Tibial nerve (tissue), 4 donors: ENCODE measurements around the gene OVOL2. TPM values are rescaled to one million over a fixed set of nuclear protein-coding genes. Genes with fewer than 3 reads are reported as not detected.
"Not testable (repeated sequence)": the region's sequence is repeated elsewhere in the genome, so short reads cannot be mapped to it uniquely, and the experiment has no call there.

Experiments
- DNase-seq, 2 donors: peaks; one replicate each; pipeline ENCODE4 v3.0.0-alpha.2; 2019; ENCODE audit warnings: low spot score in 2 of 2
- H3K27ac ChIP-seq, 4 donors: fragments of 200-600 bp; sonication (generic) in 3 of 4; one replicate each; pipeline ENCODE4 v1.5.1; 2017 to 2019; ENCODE audit warnings: mild to moderate bottlenecking in 1 of 4
- H3K27me3 ChIP-seq, 2 donors: fragments of 200-600 bp; sonication (generic) in 1 of 2; one replicate each; pipeline versions ENCODE4 v1.5.1 to v1.6.0; 2017 to 2019
- H3K36me3 ChIP-seq, 3 donors: fragments of 200-600 bp; sonication (generic); one replicate each; pipeline ENCODE4 v1.5.1; 2018 to 2019
- H3K4me1 ChIP-seq, 4 donors: fragments of 200-600 bp; sonication (generic) in 3 of 4; one replicate each; pipeline ENCODE4 v1.5.1; 2017 to 2019
- H3K4me3 ChIP-seq, 4 donors: fragments of 200-600 bp; sonication (generic) in 3 of 4; one replicate each; pipeline ENCODE4 v1.5.1; 2017 to 2019; ENCODE audit warnings: mild to moderate bottlenecking in 1 of 4, moderate library complexity in 1 of 4
- H3K9me3 ChIP-seq, 4 donors: fragments of 200-600 bp; sonication (generic) in 3 of 4; one replicate each; pipeline ENCODE4 v1.5.1; 2017 to 2019
- CTCF ChIP-seq, 5 experiments: fragments of 200-600 bp in 3 of 5; fragments of 450-650 bp in 2 of 5; sonication (generic) in 3 of 5; IDR thresholded peaks; one replicate each; pipeline ENCODE4 v1.5.1; 2016 to 2019; ENCODE audit warnings: antibody characterized with exemption in 5 of 5, mild to moderate bottlenecking in 3 of 5, moderate library complexity in 2 of 5
- EP300 ChIP-seq, 2 donors: sonication (generic); formaldehyde crosslinking; IDR thresholded peaks; one replicate each; pipeline ENCODE4 v1.6.1; 2017; ENCODE audit warnings: antibody characterized with exemption in 2 of 2, mild to moderate bottlenecking in 1 of 2
- POLR2A ChIP-seq, 2 donors: fragments of 450-650 bp; IDR thresholded peaks; one replicate each; pipeline ENCODE4 v1.6.1; 2017; ENCODE audit warnings: antibody characterized with exemption in 2 of 2, mild to moderate bottlenecking in 2 of 2, moderate library complexity in 2 of 2
- WGBS, 2 donors: methylation state at CpG; one replicate each; pipeline ENCODE4 v1.1.5; 2018; 5-methylcytosine and 5-hydroxymethylcytosine counted together
- total RNA-seq, 4 donors: library from RNA; depleted of rRNA; stranded (reverse); fragments of >200 nt; gene quantifications; one replicate each; pipeline ENCODE4 v1.1.0, GENCODE V29; 2016

Gene OVOL2
- total RNA-seq, 4 donors from 2014 or later: not detected

- TF ChIP-seq EP300 (IDR thresholded peaks at IDR 0.05): no peak
- no peak for TF ChIP-seq POLR2A (IDR thresholded peaks at IDR 0.05)
- no peak for TF ChIP-seq CTCF (IDR thresholded peaks at IDR 0.05)
- Histone ChIP-seq H3K4me3 (no peak overlapping the region), H3K4me1 (no peaks in the 10 kb centered on the region), H3K9me3 (no peaks in the 10 kb centered on the region), H3K36me3 (no peaks in the 10 kb centered on the region), H3K27ac (no peak overlapping the region), H3K27me3 (no peaks in the 10 kb centered on the region)
- DNase-seq: no peak
- WGBS, 2 donors: 58 to 60% methylated on average over 6 of the region's 6 CpGs
These were observed 29.3 kb upstream of the OVOL2 start for GRCh38 chr20:18087054-18087453.

GRCh38 chr20:18080836-18081235 is 23.1 kb upstream of the OVOL2 start:
- H3K36me3 ChIP-seq, H3K27ac ChIP-seq, H3K27me3 ChIP-seq, H3K4me3 ChIP-seq, H3K4me1 ChIP-seq, H3K9me3 ChIP-seq, DNase-seq: not testable (repeated sequence)
- 94 to 95% methylated on average over 9 of the region's 9 CpGs for WGBS, 2 donors

GRCh38 chr20:18079756-18080353 is 22.1 kb upstream of the OVOL2 start:
- H3K27ac ChIP-seq: no peak overlapping the region
- H3K4me1 ChIP-seq: no peaks in the 10 kb centered on the region
- H3K9me3 ChIP-seq: no peaks in the 10 kb centered on the region
- H3K4me3 ChIP-seq: no peak overlapping the region
- no peak for DNase-seq
- no peaks in the 10 kb centered on the region for H3K27me3 ChIP-seq
- 86 to 88% methylated on average over 10 of the region's 10 CpGs for WGBS, 2 donors
- H3K36me3 ChIP-seq: no peaks in the 10 kb centered on the region
- no peak for TF ChIP-seq POLR2A (IDR thresholded peaks at IDR 0.05)
- TF ChIP-seq EP300 (IDR thresholded peaks at IDR 0.05): no peak
- no peak for TF ChIP-seq CTCF (IDR thresholded peaks at IDR 0.05)

GRCh38 chr20:18077157-18077556 is 19.4 kb upstream of the OVOL2 start:
- H3K4me3 ChIP-seq: no peak overlapping the region
- H3K27ac ChIP-seq: no peak overlapping the region
- H3K4me1 ChIP-seq: no peaks in the 10 kb centered on the region
- DNase-seq: no peak
- no peaks in the 10 kb centered on the region for H3K9me3 ChIP-seq
- TF ChIP-seq EP300 (IDR thresholded peaks at IDR 0.05) (no peak), POLR2A (IDR thresholded peaks at IDR 0.05) (no peak), CTCF (IDR thresholded peaks at IDR 0.05) (no peak)
- H3K27me3 ChIP-seq: no peaks in the 10 kb centered on the region
- 69 to 70% methylated on average over 4 of the region's 4 CpGs for WGBS, 2 donors
- H3K36me3 ChIP-seq: no peaks in the 10 kb centered on the region

GRCh38 chr20:18072532-18072931 is 14.8 kb upstream of the OVOL2 start:
- WGBS, 2 donors: 93 to 95% methylated on average over 7 of the region's 7 CpGs
- no peak for TF ChIP-seq CTCF (IDR thresholded peaks at IDR 0.05)
- no peak for TF ChIP-seq POLR2A (IDR thresholded peaks at IDR 0.05)
- no peak for TF ChIP-seq EP300 (IDR thresholded peaks at IDR 0.05)

More at GRCh38 chr20:18072532-18072931, 14.8 kb upstream of the OVOL2 start:
- DNase-seq: no peak
- Histone ChIP-seq H3K36me3 (no peaks in the 10 kb centered on the region), H3K4me3 (no peak overlapping the region), H3K4me1 (no peaks in the 10 kb centered on the region), H3K27ac (no peak overlapping the region), H3K9me3 (no peaks in the 10 kb centered on the region), H3K27me3 (no peaks in the 10 kb centered on the region)
